Stimulated activated naive B cell treated with anti-CD40 and anti-IgM and Interleukin-4, amounts not matched to agents 10 μg/mL and 1 μg/mL and 100 μg/mL, for 72 hours (primary cell): ENCODE measurements around the gene PCDH9.
A peak's percentile ranks its signal among the peaks of the same experiment; 100 is the strongest.

Experiments
- ATAC-seq, 2 donors: fragments of 150-1000 bp; cut with Tn5 transposase; replicated peaks; 2 replicates each; pipeline ENCODE4 v1.10.0; 2021; ENCODE audit warnings: moderate library complexity in 1 of 2
- DNase-seq: peaks from one replicate; pipeline ENCODE4 v3.0.0; 2021
- H3K27ac Mint-ChIP-seq: one replicate; pipeline ENCODE4 v1.8.0; 2022; ENCODE audit warnings: mild to moderate bottlenecking, mixed read lengths
- H3K27me3 Mint-ChIP-seq, 2 donors: one replicate each; pipeline ENCODE4 v1.8.0; 2022; ENCODE audit warnings: mixed read lengths in 2 of 2
- H3K36me3 Mint-ChIP-seq, 2 donors: one replicate each; pipeline ENCODE4 v1.8.0; 2022; ENCODE audit warnings: mixed read lengths in 2 of 2, mild to moderate bottlenecking in 1 of 2
- H3K4me1 Mint-ChIP-seq, 2 donors: one replicate each; pipeline ENCODE4 v1.8.0; 2022; ENCODE audit warnings: mixed read lengths in 2 of 2, mild to moderate bottlenecking in 1 of 2
- H3K4me3 Mint-ChIP-seq, 2 donors: one replicate each; pipeline ENCODE4 v1.8.0; 2022; ENCODE audit warnings: mild to moderate bottlenecking in 2 of 2, mixed read lengths in 2 of 2, moderate library complexity in 1 of 2
- H3K9me3 Mint-ChIP-seq, 2 donors: one replicate each; pipeline ENCODE4 v1.8.0; 2022; ENCODE audit warnings: mixed read lengths in 2 of 2, mild to moderate bottlenecking in 1 of 2

The PCDH9 gene

DNA sequence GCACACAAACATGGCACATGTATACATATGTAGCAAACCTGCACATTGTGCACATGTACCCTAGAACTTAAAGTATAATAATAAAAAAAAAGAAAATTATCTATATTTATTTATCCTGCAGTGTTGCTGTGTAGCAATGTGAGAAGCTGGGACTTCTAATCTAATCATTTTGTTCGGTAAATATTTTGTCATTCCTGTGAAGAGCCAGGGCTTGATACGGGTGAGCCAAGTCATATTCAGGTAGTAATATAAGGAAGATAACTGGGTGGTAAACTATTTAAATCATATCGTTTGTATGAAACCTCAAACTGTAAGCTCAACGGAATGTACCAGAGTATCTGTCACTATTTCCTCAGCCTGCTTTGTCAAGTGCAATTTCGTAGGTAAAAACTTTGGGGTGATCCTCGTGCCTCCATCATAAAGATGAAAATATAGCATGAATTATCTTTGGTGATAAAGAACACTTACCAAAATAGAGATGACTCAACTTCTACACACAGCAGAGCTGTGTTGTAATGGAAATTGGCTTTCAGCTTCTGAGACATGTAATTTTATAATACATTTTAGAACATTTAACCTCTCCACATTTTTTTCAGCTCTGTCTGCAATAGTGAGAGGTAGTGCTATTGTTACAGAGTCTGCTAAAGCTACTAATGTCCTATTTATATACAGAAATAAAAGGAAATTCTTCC lies 92.9 kb downstream of the PCDH9 start:
- DNase-seq (no peak), ATAC-seq (no peak)
- Mint-ChIP-seq H3K9me3 (no peaks in the 10 kb centered on the region), H3K36me3 (no peaks in the 10 kb centered on the region), H3K27ac (no peak overlapping the region), H3K27me3 (no peaks in the 10 kb centered on the region), H3K4me3 (no peak overlapping the region), H3K4me1 (peaks cover 2 to 13% of the 10 kb centered on the region in 2 donors)

DNA sequence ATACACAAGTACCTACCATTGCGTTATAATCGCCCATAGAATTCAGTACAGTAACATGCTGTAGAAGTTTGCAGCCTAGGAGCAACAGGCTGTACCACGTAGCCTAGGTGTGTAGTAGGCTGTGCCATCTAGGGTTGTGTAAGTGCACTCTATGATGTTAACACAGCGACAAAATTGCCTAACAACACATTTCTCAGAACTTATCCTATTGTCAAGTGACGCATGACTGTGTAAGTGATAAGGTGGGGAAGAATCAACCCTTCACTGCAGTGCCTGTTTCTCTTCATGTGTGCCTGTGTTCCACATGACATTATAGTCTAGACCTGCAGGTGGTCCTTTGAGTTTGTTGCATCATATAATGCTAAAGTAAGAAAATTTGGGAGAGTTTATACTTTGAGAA lies 94.0 kb downstream of the PCDH9 start:
- Mint-ChIP-seq H3K4me1 (peaks cover 3 to 13% of the 10 kb centered on the region in 2 donors), H3K27ac (no peak overlapping the region), H3K27me3 (no peaks in the 10 kb centered on the region), H3K36me3 (no peaks in the 10 kb centered on the region), H3K4me3 (no peak overlapping the region), H3K9me3 (no peaks in the 10 kb centered on the region)
- no peak for ATAC-seq
- DNase-seq, result no peak

DNA sequence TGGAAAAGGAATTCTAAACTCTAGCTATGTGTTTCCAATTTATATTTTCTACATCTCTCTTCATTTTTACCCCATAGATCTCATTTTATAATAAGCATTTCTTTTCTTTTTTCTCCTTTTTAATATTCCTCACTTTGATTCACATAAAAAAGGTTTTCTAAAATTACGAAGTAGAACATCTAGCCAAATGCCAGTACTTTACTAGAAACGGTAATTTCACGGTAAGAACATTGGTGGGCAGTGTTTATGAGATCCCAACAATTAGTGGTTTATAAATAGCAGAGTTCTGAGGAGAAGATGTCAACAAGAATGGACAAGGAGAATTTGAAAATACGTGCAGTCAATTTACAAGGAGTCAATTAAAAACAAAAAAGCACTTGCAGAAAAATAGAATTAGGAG lies 94.8 kb downstream of the PCDH9 start:
- peaks cover 3 to 13% of the 10 kb centered on the region in 2 donors for H3K4me1 Mint-ChIP-seq
- no peak for DNase-seq
- no peak for ATAC-seq
- no peaks in the 10 kb centered on the region for H3K9me3 Mint-ChIP-seq
- H3K27me3 Mint-ChIP-seq, result no peaks in the 10 kb centered on the region
- no peak overlapping the region for H3K27ac Mint-ChIP-seq
- H3K4me3 Mint-ChIP-seq, result no peak overlapping the region
- no peaks in the 10 kb centered on the region for H3K36me3 Mint-ChIP-seq

DNA sequence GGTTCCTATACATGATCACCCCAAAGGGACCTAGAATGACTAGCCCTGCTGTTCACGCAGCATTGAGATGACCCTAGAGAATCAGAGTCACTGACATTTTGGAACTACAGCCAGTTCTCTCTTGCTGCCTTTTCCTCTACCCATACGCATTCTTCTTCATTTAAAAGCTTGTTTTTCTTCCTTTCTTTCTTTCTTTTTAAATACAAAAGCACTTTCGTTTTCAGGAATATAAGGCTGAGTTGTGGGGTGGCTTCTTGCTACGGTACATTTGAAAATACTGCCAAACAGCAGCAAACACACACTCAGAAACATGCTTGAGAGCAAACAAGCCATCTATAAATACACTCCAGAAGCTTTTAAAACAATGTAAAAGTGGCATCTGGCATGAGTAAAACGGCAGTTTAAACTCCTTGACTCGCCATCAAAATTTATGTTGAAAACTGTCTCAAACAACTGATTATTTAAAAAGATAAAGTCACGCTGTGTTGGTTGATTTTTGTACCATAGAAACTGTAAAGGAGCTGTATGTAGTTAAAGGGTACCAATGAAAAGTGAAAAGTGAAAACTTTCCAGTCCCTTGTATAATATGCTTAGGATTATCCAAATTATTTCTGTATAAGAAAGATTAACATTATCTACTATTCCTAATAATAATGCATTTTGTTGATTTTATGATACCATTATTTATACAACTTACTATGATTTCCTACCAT lies 95.6 kb downstream of the PCDH9 start:
- H3K27ac Mint-ChIP-seq, result peak overlapping the region; percentile 86
- H3K4me1 Mint-ChIP-seq, result peaks cover 3 to 13% of the 10 kb centered on the region in 2 donors
- ATAC-seq, result peak; percentile 71 to 85

DNA sequence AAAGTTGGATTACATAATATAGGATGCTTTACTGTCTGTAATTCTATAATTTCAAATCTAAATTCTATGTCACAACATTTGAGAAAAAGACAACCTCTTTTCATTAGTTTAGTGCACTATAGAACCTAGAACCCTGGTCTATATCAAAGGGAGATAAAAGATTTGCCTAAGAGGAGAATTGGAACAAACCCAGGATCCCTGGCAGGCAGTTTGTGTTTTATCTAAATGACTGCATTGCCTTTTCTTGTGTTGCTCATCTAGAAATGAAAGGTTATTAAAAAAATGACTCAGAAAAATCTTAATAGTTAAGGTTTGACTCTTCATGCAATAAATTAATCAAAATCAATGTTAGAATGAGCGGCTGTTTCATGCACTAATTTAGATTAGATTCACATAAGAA lies 96.7 kb downstream of the PCDH9 start:
- no peak overlapping the region for H3K4me3 Mint-ChIP-seq
- peaks cover 3 to 13% of the 10 kb centered on the region in 2 donors for H3K4me1 Mint-ChIP-seq
- no peaks in the 10 kb centered on the region for H3K36me3 Mint-ChIP-seq
- H3K9me3 Mint-ChIP-seq, result no peaks in the 10 kb centered on the region
- ATAC-seq, result no peak
- no peak for DNase-seq
- H3K27ac Mint-ChIP-seq, result no peak overlapping the region
- no peaks in the 10 kb centered on the region for H3K27me3 Mint-ChIP-seq

More for the DNA sequence above, 95.6 kb downstream of the PCDH9 start:
- Mint-ChIP-seq H3K27me3 (no peaks in the 10 kb centered on the region), H3K9me3 (no peaks in the 10 kb centered on the region), H3K36me3 (no peaks in the 10 kb centered on the region), H3K4me3 (peak overlapping the region; percentile 78 to 80)
- no peak for DNase-seq

DNA sequence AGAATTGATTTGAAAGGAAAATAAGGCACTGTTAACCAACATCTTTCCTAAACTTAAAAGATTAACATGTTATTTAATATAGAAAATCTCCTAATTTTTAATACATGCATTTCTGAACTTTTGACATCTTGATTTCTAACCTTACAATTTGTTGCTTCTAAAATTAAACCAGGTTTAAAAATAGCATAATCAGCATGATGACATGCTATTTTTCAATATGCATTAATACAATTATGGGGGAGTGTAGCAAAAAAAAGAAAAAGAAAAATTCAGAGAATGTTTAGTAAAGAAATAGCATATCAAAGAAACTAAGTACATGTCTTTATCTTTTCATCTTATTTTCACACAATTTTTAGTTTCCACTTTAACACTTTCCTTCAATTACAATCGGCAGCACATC lies 98.7 kb downstream of the PCDH9 start:
- DNase-seq (no peak), ATAC-seq (no peak)
- Mint-ChIP-seq H3K4me3 (no peak overlapping the region), H3K9me3 (no peaks in the 10 kb centered on the region), H3K27me3 (no peaks in the 10 kb centered on the region), H3K27ac (no peak overlapping the region), H3K36me3 (no peaks in the 10 kb centered on the region), H3K4me1 (peaks cover 3 to 13% of the 10 kb centered on the region in 2 donors)

DNA sequence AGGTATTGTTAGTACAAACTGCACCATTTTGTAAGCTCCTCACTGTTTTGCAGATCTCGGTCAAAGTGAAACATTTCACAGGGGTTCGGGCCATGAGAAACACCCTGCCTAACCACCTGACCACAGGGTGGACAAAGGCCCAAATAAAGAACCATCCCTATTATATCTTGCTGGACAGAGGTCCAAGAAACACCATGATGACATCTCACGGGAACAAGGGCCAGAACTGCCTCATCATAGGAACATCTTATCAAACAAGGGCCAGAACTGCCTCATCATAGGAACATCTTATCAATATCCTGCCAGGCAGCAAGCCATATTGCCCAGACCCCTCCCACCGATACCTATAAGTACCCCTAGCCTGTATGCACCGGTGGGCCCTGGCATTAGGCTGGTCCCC lies 99.7 kb downstream of the PCDH9 start:
- Mint-ChIP-seq H3K36me3 (no peaks in the 10 kb centered on the region), H3K27ac (no peak overlapping the region), H3K27me3 (no peaks in the 10 kb centered on the region), H3K9me3 (no peaks in the 10 kb centered on the region), H3K4me1 (peaks cover 3 to 9% of the 10 kb centered on the region in 2 donors), H3K4me3 (no peak overlapping the region)
- no peak for DNase-seq
- no peak for ATAC-seq

DNA sequence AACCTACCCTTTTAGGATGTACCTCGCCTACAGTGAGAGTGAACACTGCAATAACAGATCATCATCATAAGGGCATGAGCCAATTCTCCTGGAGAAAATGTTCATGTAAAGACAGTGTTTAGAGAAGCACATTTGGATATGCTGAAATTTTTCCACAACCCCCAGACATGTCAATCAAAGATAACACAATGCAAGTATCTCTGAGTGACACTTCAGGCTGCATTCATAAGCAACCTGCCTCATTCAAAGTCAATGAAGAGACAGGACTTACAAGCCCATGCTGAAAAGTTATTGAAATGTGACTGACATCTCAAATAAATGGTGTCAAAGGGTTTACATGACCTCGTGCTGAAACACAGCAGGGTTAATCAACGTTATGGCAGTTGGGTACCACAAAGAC lies 102.0 kb downstream of the PCDH9 start:
- Mint-ChIP-seq H3K27ac (no peak overlapping the region), H3K9me3 (no peaks in the 10 kb centered on the region), H3K4me3 (no peak overlapping the region), H3K4me1 (peaks cover 0 to 3% of the 10 kb centered on the region in 2 donors), H3K27me3 (no peaks in the 10 kb centered on the region), H3K36me3 (no peaks in the 10 kb centered on the region)
- no peak for DNase-seq
- ATAC-seq, result no peak

DNA sequence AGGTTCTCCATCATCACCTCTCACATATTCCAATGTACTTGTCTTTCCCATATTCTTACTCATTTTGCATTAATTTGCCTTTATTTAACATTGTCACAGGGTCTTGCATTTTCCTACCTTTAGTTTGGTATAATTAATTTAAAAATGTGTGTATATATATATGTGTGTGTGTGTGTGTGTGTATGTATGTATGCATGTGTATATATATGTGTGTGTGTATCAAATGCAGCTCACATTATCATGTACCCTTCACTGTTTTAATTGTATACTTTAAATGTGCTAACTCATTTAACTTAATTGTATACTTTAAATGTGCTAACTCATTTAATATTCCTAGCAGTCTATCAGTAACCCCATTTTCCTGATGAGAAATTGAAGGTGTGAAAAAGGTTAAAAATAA lies 104.5 kb downstream of the PCDH9 start:
- no peak for DNase-seq
- Mint-ChIP-seq H3K27me3 (no peaks in the 10 kb centered on the region), H3K4me1 (no peaks in the 10 kb centered on the region), H3K9me3 (no peaks in the 10 kb centered on the region), H3K27ac (no peak overlapping the region), H3K36me3 (no peaks in the 10 kb centered on the region), H3K4me3 (no peak overlapping the region)
- ATAC-seq, result no peak

DNA sequence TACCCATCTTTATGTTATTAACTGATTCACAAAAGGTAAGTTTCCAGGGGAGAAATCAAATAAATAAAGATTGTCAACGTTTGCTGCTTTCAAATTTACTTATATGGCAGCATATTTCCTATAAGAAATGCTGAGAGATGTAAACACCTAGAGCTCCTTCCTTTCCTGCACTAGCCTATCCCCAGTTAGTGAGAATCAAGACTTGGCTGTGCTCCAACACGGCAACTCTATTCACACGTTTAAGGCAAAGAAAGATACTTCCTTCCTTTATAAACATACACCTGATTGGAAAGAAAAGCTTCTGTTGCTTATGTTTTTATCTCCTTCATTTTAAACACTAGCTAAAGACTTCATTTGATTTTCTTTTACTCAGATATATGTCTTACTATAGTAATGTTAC lies 107.0 kb downstream of the PCDH9 start:
- ATAC-seq (no peak), DNase-seq (no peak)
- H3K9me3 Mint-ChIP-seq, result no peaks in the 10 kb centered on the region
- no peak overlapping the region for H3K4me3 Mint-ChIP-seq
- no peaks in the 10 kb centered on the region for H3K27me3 Mint-ChIP-seq
- H3K27ac Mint-ChIP-seq, result no peak overlapping the region
- H3K36me3 Mint-ChIP-seq, result no peaks in the 10 kb centered on the region
- H3K4me1 Mint-ChIP-seq, result no peaks in the 10 kb centered on the region

DNA sequence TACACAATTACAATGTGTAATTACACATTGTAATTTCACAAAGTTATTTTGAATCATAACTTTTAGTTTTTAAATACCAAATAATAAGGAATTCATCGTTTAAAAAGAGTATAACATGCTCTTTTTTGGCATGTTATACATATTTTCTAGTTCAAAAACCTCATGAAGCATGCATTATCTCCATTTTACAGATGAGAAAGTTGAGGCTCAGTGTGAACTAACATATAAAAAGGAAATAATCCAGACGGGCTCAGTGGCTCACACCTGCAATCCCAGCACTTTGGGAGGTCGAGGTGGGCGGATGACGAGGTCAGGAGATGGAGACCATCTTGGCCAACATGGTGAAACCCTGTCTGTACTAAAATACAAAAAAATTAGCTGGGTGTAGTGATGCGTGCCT lies 107.9 kb downstream of the PCDH9 start:
- no peak overlapping the region for H3K4me3 Mint-ChIP-seq
- no peak for DNase-seq
- H3K36me3 Mint-ChIP-seq, result no peaks in the 10 kb centered on the region
- no peaks in the 10 kb centered on the region for H3K27me3 Mint-ChIP-seq
- H3K27ac Mint-ChIP-seq, result no peak overlapping the region
- no peaks in the 10 kb centered on the region for H3K4me1 Mint-ChIP-seq
- no peak for ATAC-seq
- no peaks in the 10 kb centered on the region for H3K9me3 Mint-ChIP-seq

DNA sequence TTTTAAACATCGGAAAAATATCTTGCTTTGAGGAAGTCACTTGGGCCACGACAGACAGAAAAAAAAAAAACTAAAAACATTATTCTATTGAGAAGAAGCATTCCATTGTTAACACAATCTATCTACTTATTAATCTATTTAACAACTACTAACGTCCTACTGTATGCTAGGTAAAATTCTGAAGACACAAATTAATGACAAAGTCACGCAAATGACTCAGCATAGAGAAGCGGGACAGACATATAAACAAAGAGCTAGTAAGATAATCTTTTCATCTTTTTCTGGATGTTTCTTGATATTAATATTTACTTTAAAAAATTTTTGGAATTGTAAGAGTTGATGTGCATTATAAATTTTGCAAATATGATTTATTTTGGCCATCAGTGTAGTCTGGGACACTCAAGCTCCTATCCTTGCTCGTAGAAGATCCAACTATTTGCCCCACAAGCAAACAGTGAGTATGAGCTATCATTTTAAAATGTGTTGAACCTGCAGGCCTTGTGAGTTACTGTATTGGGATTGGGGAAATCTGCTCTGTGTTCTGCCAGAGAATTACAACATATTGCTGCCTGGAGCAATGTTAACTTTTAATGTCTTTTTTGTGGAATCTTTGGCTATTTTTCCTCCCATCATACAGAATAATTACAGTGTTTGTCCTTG lies 109.1 kb downstream of the PCDH9 start:
- no peak overlapping the region for H3K4me3 Mint-ChIP-seq
- H3K36me3 Mint-ChIP-seq, result no peaks in the 10 kb centered on the region
- no peak for DNase-seq
- H3K4me1 Mint-ChIP-seq, result no peaks in the 10 kb centered on the region
- H3K9me3 Mint-ChIP-seq, result no peaks in the 10 kb centered on the region
- no peaks in the 10 kb centered on the region for H3K27me3 Mint-ChIP-seq
- no peak overlapping the region for H3K27ac Mint-ChIP-seq
- ATAC-seq, result no peak

DNA sequence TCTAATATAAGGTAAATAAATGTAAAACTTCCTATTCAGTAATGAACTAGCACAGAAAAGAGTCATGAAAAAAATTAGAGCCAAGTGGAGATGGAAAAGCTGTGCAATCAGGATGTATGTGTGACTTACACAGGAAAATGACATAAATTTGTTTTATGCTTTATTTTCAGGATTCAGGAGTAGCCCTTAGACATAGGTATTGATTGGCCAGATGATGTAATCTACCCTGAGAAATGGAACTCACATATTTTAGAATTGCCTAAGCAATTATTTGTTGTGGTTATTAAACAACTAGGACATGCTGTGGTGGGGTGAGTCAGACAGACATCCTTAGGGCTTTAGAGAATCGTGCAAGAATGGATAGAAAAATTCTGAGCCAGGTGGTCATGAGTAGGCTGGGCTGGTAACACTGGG lies 110.6 kb downstream of the PCDH9 start:
- H3K4me3 Mint-ChIP-seq, result no peak overlapping the region
- ATAC-seq (no peak), DNase-seq (no peak)
- H3K36me3 Mint-ChIP-seq, result no peaks in the 10 kb centered on the region
- no peaks in the 10 kb centered on the region for H3K27me3 Mint-ChIP-seq
- H3K27ac Mint-ChIP-seq, result no peak overlapping the region
- H3K9me3 Mint-ChIP-seq, result no peaks in the 10 kb centered on the region
- no peaks in the 10 kb centered on the region for H3K4me1 Mint-ChIP-seq

DNA sequence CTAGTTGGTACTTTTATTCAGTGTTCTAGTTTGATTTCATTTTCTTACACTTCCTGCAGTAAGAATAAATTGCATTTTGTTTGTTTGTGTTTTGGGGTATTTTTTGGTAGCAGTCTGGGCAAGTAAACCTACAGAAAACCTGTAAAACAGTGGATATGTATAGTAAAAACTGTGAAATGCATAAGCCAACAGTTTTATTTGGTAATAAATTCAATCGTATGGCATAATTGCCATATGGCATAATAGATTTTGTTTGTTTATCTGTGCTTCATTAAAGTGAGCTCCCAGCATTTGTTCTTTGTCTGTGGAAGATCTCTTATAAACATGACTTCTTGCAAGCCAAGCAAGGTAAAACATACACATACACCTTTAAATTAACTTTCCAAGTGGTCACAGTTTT lies 111.9 kb downstream of the PCDH9 start:
- DNase-seq (no peak), ATAC-seq (no peak)
- Mint-ChIP-seq H3K4me1 (no peaks in the 10 kb centered on the region), H3K36me3 (no peaks in the 10 kb centered on the region), H3K4me3 (no peak overlapping the region), H3K27ac (no peak overlapping the region), H3K27me3 (no peaks in the 10 kb centered on the region), H3K9me3 (no peaks in the 10 kb centered on the region)

DNA sequence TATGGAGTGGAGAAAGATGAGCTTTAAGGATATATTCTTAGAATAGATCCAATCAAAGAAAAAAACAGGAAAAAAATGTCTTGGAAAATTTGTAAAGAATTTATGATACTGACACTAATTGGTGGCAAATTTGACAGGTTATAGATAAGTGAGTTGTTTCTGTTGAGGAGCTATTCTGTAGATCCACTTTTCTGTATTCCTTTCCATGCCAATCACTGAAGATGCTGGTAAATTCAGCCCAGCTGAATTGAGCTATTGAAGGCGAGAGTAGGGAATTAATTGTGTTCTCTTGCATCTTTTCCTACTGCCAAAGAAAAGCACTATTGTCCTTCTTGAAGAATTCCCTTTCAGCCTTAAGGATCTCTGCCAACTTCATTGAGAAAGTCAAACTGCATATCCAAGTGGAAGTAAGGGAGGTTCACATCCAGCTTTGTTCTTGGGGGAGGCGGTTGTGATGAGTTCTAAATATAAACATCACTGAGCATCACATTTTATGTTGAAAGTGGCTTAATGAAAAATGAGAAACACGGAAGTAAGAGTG lies 113.1 kb downstream of the PCDH9 start:
- H3K9me3 Mint-ChIP-seq, result peaks cover 0 to 1% of the 10 kb centered on the region in 2 donors
- H3K27me3 Mint-ChIP-seq, result no peaks in the 10 kb centered on the region
- no peaks in the 10 kb centered on the region for H3K36me3 Mint-ChIP-seq
- no peaks in the 10 kb centered on the region for H3K4me1 Mint-ChIP-seq
- ATAC-seq (no peak), DNase-seq (no peak)
- H3K4me3 Mint-ChIP-seq, result no peak overlapping the region
- no peak overlapping the region for H3K27ac Mint-ChIP-seq
